ENCODE results near the gene MAB21L3. TPM values are rescaled to one million over a fixed set of nuclear protein-coding genes. Genes with fewer than 3 reads are reported as not detected.

The MAB21L3 gene
- total and polyA plus RNA-seq, 2 donors (not counting 3 experiments of a cell fraction or from before 2014, with no cell fraction given) = not detected

- intact Hi-C loops (cut with micrococcal nuclease) = no loop called here
- Histone ChIP-seq H3K9me3 (replicated peaks; ENCODE audit: control insufficient read depth, insufficient read depth, low read length) (no peaks in the 10 kb centered on the region), H3K4me2 (ENCODE audit: insufficient read depth, low read length) (no peak overlapping the region), H3K4me3 (replicated peaks in 1 of 3; ENCODE audit: insufficient read depth in 1 of 3, low read depth in 1 of 3, low read length in 3 of 3) (no peak overlapping the region), H4K20me1 (replicated peaks; ENCODE audit: control insufficient read depth, extremely low read depth, insufficient read depth, low read length) (no peaks in the 10 kb centered on the region), H3K36me3 (ENCODE audit: control insufficient read depth in 2 of 2, extremely low read depth in 1 of 2, insufficient read depth in 2 of 2, low read length in 2 of 2) (no peaks in the 10 kb centered on the region), H3K79me2 (ENCODE audit: control insufficient read depth, insufficient read depth, low read length) (no peaks in the 10 kb centered on the region), H2AFZ (ENCODE audit: low read depth, low read length) (no peak overlapping the region), H3K27ac (ENCODE audit: insufficient read depth, low read depth, low read length) (no peak overlapping the region), H3K4me1 (ENCODE audit: control insufficient read depth, extremely low read depth, insufficient read depth, low read length) (no peaks in the 10 kb centered on the region), H3K9me1 (replicated peaks; ENCODE audit: control insufficient read depth, extremely low read depth, insufficient read depth, low read length) (no peaks in the 10 kb centered on the region), H3K9ac (replicated peaks; ENCODE audit: extremely low read depth, insufficient read depth, low read length) (no peak overlapping the region), H3K27me3 (ENCODE audit: control insufficient read depth in 2 of 2, insufficient read depth in 2 of 2, low read length in 2 of 2) (peaks cover 11 to 17% of the 10 kb centered on the region in 2 experiments)
- no peak for FAIRE-seq
- no peak for DNase-seq (ENCODE audit: low read depth, low spot score)
- ChIA-PET POLR2A (no interaction called here), CTCF (interaction anchor here (1.0 kb wide), 1 partner anchor 11 kb away, joined by 3 read pairs; no protein-coding TSS in a partner anchor)
- TF ChIP-seq MYC (IDR thresholded peaks at IDR 0.05; ENCODE audit: low read depth, low read length) (no peak), EZH2 (IDR thresholded peaks at IDR 0.05; ENCODE audit: borderline replicate concordance, low read depth, low read length, severe bottlenecking) (no peak), GATA2 (IDR thresholded peaks at IDR 0.05; ENCODE audit: insufficient read depth, insufficient read length, low read depth, low read length) (no peak), POLR2AphosphoS5 (IDR thresholded peaks at IDR 0.05; ENCODE audit: insufficient read depth, low read depth, low read length) (no peak), FOS (IDR thresholded peaks at IDR 0.05; ENCODE audit: borderline replicate concordance, insufficient read depth, low read length) (no peak), MAX (IDR thresholded peaks at IDR 0.05; ENCODE audit: insufficient read depth, insufficient read length) (no peak), JUN (IDR thresholded peaks at IDR 0.05; ENCODE audit: borderline replicate concordance, insufficient read depth, insufficient read length, low read depth) (no peak), POLR2A (IDR thresholded peaks at IDR 0.05; ENCODE audit: low read depth, low read length) (no peak)
- TF ChIP-seq, protein P1, sequence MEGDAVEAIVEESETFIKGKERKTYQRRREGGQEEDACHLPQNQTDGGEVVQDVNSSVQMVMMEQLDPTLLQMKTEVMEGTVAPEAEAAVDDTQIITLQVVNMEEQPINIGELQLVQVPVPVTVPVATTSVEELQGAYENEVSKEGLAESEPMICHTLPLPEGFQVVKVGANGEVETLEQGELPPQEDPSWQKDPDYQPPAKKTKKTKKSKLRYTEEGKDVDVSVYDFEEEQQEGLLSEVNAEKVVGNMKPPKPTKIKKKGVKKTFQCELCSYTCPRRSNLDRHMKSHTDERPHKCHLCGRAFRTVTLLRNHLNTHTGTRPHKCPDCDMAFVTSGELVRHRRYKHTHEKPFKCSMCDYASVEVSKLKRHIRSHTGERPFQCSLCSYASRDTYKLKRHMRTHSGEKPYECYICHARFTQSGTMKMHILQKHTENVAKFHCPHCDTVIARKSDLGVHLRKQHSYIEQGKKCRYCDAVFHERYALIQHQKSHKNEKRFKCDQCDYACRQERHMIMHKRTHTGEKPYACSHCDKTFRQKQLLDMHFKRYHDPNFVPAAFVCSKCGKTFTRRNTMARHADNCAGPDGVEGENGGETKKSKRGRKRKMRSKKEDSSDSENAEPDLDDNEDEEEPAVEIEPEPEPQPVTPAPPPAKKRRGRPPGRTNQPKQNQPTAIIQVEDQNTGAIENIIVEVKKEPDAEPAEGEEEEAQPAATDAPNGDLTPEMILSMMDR (IDR thresholded peaks at IDR 0.05; ENCODE audit: extremely low read depth in 1 of 2, insufficient read depth in 1 of 2, low read depth in 1 of 2, low read length in 2 of 2) = no peak
- no TSS peak for BruUV-seq (replicated peaks)
- dilution Hi-C loops (cut with MboI; ENCODE audit: extremely low pct_ligation_motif_present, low sequenced_read_pairs) = no loop called here
Observed at GRCh38 chr1:116161877-116162390, 50.7 kb downstream of the MAB21L3 start.

Measured in endothelial cell of umbilical vein (primary cell).